Measurements from ENCODE around the gene FGF21.

The FGF21 gene

GRCh38 chr19:48755084-48755641 is at the start of gene FGF21:
Gene FGF21 (plus strand): TSS chr19:48755524. CDS start chr19:48756237, 713 bp downstream.
- DNase-seq: no peak
- Histone ChIP-seq H3K36me3 (peaks cover 0 to 5% (median 0%) of the 10 kb centered on the region in 3 donors), H3K4me1 (peaks cover 0 to 12% (median 9%) of the 10 kb centered on the region in 4 donors), H3K27me3 (peaks cover 0 to 50% of the 10 kb centered on the region in 2 donors), H3K27ac (no peak within 1 kb of the TSS), H3K4me3 (no peak within 1 kb of the TSS), H3K9me3 (no peaks in the 10 kb centered on the region)
- intact Hi-C loops (cut with DNase I; ENCODE audit: low total_unique reads): no loop called here
- no peak for TF ChIP-seq CTCF (IDR thresholded peaks at IDR 0.05)

- Histone ChIP-seq H3K27ac (no peak overlapping the region), H3K9me3 (no peaks in the 10 kb centered on the region), H3K36me3 (peaks cover 0 to 5% (median 0%) of the 10 kb centered on the region in 3 donors), H3K4me3 (no peak overlapping the region), H3K27me3 (no peaks in the 10 kb centered on the region), H3K4me1 (peaks cover 0 to 8% (median 6%) of the 10 kb centered on the region in 4 donors)
- no peak for TF ChIP-seq CTCF (IDR thresholded peaks at IDR 0.05)
- intact Hi-C loops (cut with DNase I; ENCODE audit: low total_unique reads): no loop called here
- DNase-seq: no peak
Observed at GRCh38 chr19:48708471-48708870, 46.9 kb upstream of the FGF21 start.

- H3K36me3 ChIP-seq: no peaks in the 10 kb centered on the region
- no peak for TF ChIP-seq CTCF (IDR thresholded peaks at IDR 0.05)
- no peak overlapping the region for H3K27ac ChIP-seq
- no peaks in the 10 kb centered on the region for H3K27me3 ChIP-seq
- no peak overlapping the region for H3K4me3 ChIP-seq
- H3K9me3 ChIP-seq: no peaks in the 10 kb centered on the region
- peaks cover 4 to 27% (median 26%) of the 10 kb centered on the region in 4 donors for H3K4me1 ChIP-seq
- intact Hi-C loops (cut with DNase I; ENCODE audit: low total_unique reads): no loop called here
- DNase-seq: no peak
Observed at GRCh38 chr19:48711106-48711662, 44.1 kb upstream of the FGF21 start.

- no peaks in the 10 kb centered on the region for H3K9me3 ChIP-seq
- no peaks in the 10 kb centered on the region for H3K27me3 ChIP-seq
- H3K4me1 ChIP-seq: peaks cover 4 to 41% (median 37%) of the 10 kb centered on the region in 4 donors
- intact Hi-C loops (cut with DNase I; ENCODE audit: low total_unique reads): no loop called here
- no peak for TF ChIP-seq CTCF (IDR thresholded peaks at IDR 0.05)
- H3K4me3 ChIP-seq: peak overlapping the region; percentile 57 to 73
- H3K36me3 ChIP-seq: no peaks in the 10 kb centered on the region
- peak overlapping the region; percentile 72 to 74 for H3K27ac ChIP-seq
- DNase-seq: no peak
Observed at GRCh38 chr19:48713041-48713863, 42.1 kb upstream of the FGF21 start.

- Histone ChIP-seq H3K27ac (peak overlapping the region; percentile 74 to 82), H3K9me3 (no peaks in the 10 kb centered on the region), H3K36me3 (no peaks in the 10 kb centered on the region), H3K4me1 (peaks cover 4 to 47% (median 41%) of the 10 kb centered on the region in 4 donors), H3K4me3 (peak overlapping the region; percentile 57 to 73), H3K27me3 (no peaks in the 10 kb centered on the region)
- DNase-seq: peak; percentile 99 to 100
- intact Hi-C loops (cut with DNase I; ENCODE audit: low total_unique reads): no loop called here
- no peak for TF ChIP-seq CTCF (IDR thresholded peaks at IDR 0.05)
Observed at GRCh38 chr19:48713864-48714755, 41.2 kb upstream of the FGF21 start.

Data from tibial artery (tissue), 4 donors.